Trophoblast cell (in vitro differentiated cells and primary cell): Measurements from ENCODE around the gene DCAF16.

Source experiments
- DNase-seq, 2 donors: peaks; one replicate each; pipeline ENCODE4 v3.0.0-alpha.2; 2016
- H2AFZ ChIP-seq: 2 replicates; pipeline ENCODE4 v1.6.1; 2013; ENCODE audit warnings: low read length, moderate library complexity, mild to moderate bottlenecking; ENCODE audit not compliant: insufficient read depth, poor library complexity
- H2AK5ac ChIP-seq: 2 replicates; pipeline ENCODE4 v1.6.1; 2013; ENCODE audit warnings: mild to moderate bottlenecking, low read length
- H2BK120ac ChIP-seq: 2 replicates; pipeline ENCODE4 v1.6.1; 2013; ENCODE audit warnings: low read length, mild to moderate bottlenecking, moderate library complexity; ENCODE audit not compliant: insufficient read depth, poor library complexity
- H2BK12ac ChIP-seq: 2 replicates; pipeline ENCODE4 v1.6.1; 2013; ENCODE audit warnings: mild to moderate bottlenecking, low read length, moderate library complexity
- H2BK5ac ChIP-seq: 2 replicates; pipeline ENCODE4 v1.6.1; 2013; ENCODE audit warnings: low read length, low read depth, moderate library complexity, mild to moderate bottlenecking; ENCODE audit not compliant: poor library complexity
- H3K14ac ChIP-seq: 2 replicates; pipeline ENCODE4 v1.6.1; 2013; ENCODE audit warnings: mild to moderate bottlenecking, low read length
- H3K18ac ChIP-seq: 2 replicates; pipeline ENCODE4 v1.6.1; 2013; ENCODE audit warnings: mild to moderate bottlenecking, low read length
- H3K23ac ChIP-seq: 2 replicates; pipeline ENCODE4 v1.6.1; 2013; ENCODE audit warnings: low read length
- H3K27ac ChIP-seq: 2 replicates; pipeline ENCODE4 v1.5.1; 2013; ENCODE audit warnings: low read depth, mild to moderate bottlenecking, inconsistent platforms, low read length, moderate library complexity
- H3K27me3 ChIP-seq: 2 replicates; pipeline ENCODE4 v1.6.1; 2013; ENCODE audit warnings: inconsistent platforms, mild to moderate bottlenecking, low read length, moderate library complexity; ENCODE audit not compliant: insufficient read depth
- H3K36me3 ChIP-seq, 2 experiments: 1 replicate in 1 of 2; 2 replicates in 1 of 2; pipeline ENCODE4 v1.6.1; 2013; ENCODE audit warnings: low read length in 2 of 2, mild to moderate bottlenecking in 2 of 2, moderate library complexity in 1 of 2; ENCODE audit not compliant: insufficient read depth in 2 of 2, control insufficient read depth in 1 of 2
- H3K4ac ChIP-seq: 2 replicates; pipeline ENCODE4 v1.6.1; 2013; ENCODE audit warnings: low read depth, mild to moderate bottlenecking, low read length, moderate library complexity
- H3K4me1 ChIP-seq, 2 experiments: 1 replicate in 1 of 2; 2 replicates in 1 of 2; pipeline ENCODE4 v1.6.1; 2013; ENCODE audit warnings: low read length in 2 of 2, mild to moderate bottlenecking in 2 of 2, moderate library complexity in 1 of 2; ENCODE audit not compliant: insufficient read depth in 2 of 2, control insufficient read depth in 1 of 2
- H3K4me2 ChIP-seq: 2 replicates; pipeline ENCODE4 v1.6.1; 2013; ENCODE audit warnings: inconsistent platforms, mild to moderate bottlenecking, low read length, moderate library complexity
- H3K4me3 ChIP-seq: 2 replicates; pipeline ENCODE4 v1.5.1; 2013; ENCODE audit warnings: mild to moderate bottlenecking, low read depth, low read length, inconsistent platforms
- H3K79me1 ChIP-seq: one replicate; pipeline ENCODE4 v1.6.1; 2013; ENCODE audit warnings: low read length
- H3K79me2 ChIP-seq: 2 replicates; pipeline ENCODE4 v1.6.1; 2013; ENCODE audit warnings: low read length, mild to moderate bottlenecking; ENCODE audit not compliant: control insufficient read depth, insufficient read depth, poor library complexity
- H3K9ac ChIP-seq: 2 replicates; pipeline ENCODE4 v1.6.1; 2013; ENCODE audit warnings: mild to moderate bottlenecking, low read length
- H3K9me3 ChIP-seq: 2 replicates; pipeline ENCODE4 v1.6.1; 2013; ENCODE audit warnings: low read depth, mild to moderate bottlenecking, control low read depth, inconsistent platforms, low read length; ENCODE audit not compliant: insufficient read depth
- H4K12ac ChIP-seq: 2 replicates; pipeline ENCODE4 v1.6.1; 2013; ENCODE audit warnings: low read depth, mild to moderate bottlenecking, low read length, moderate library complexity
- H4K8ac ChIP-seq: 2 replicates; pipeline ENCODE4 v1.6.1; 2013; ENCODE audit warnings: low read depth, mild to moderate bottlenecking, low read length, moderate library complexity
- H4K91ac ChIP-seq: one replicate; pipeline ENCODE4 v1.6.1; 2013; ENCODE audit warnings: low read depth, mild to moderate bottlenecking, low read length, moderate library complexity
- WGBS: extraction: QIAGEN DNeasy Blood & Tissue Kit; methylation state at CpG from one replicate; pipeline ENCODE4 v1.1.7; 2013; ENCODE audit warnings: missing lambda C conversion rate; ENCODE audit not compliant: insufficient read length, insufficient coverage; ENCODE audit errors: extremely low coverage; 5-methylcytosine and 5-hydroxymethylcytosine counted together

Gene DCAF16

GRCh38 chr4:17811078-17811603 lies 584 bp upstream of the DCAF16 start:
- H3K27ac ChIP-seq: peak overlapping the region; percentile 58
- no peak overlapping the region for H2BK120ac ChIP-seq
- H2AK5ac ChIP-seq: no peak overlapping the region
- DNase-seq: no peak
- no peak overlapping the region for H2BK12ac ChIP-seq
- H3K14ac ChIP-seq: peak overlapping the region; percentile 73
- no peak overlapping the region for H3K23ac ChIP-seq
- H3K79me2 ChIP-seq: peaks cover 12% of the 10 kb centered on the region
- no peaks in the 10 kb centered on the region for H3K27me3 ChIP-seq
- H3K4me3 ChIP-seq: peak overlapping the region; percentile 89
- H3K4ac ChIP-seq: peak overlapping the region; percentile 35
- peaks cover 5 to 7% of the 10 kb centered on the region in 2 experiments for H3K36me3 ChIP-seq
- H3K4me1 ChIP-seq: no peaks in the 10 kb centered on the region
- H4K12ac ChIP-seq: peak overlapping the region; percentile 37
- peak overlapping the region; percentile 74 for H3K18ac ChIP-seq
- no peaks in the 10 kb centered on the region for H3K9me3 ChIP-seq
- peak overlapping the region; percentile 75 for H3K9ac ChIP-seq
- peak overlapping the region; percentile 58 for H3K4me2 ChIP-seq
- peak overlapping the region; percentile 82 for H2AFZ ChIP-seq
- H3K79me1 ChIP-seq: peaks cover 8% of the 10 kb centered on the region
- H4K91ac ChIP-seq: peak overlapping the region; percentile 45
- H4K8ac ChIP-seq: peak overlapping the region; percentile 41
- WGBS: no CpG with 5 or more reads among the region's 48 CpGs
- H2BK5ac ChIP-seq: no peak overlapping the region

DNA sequence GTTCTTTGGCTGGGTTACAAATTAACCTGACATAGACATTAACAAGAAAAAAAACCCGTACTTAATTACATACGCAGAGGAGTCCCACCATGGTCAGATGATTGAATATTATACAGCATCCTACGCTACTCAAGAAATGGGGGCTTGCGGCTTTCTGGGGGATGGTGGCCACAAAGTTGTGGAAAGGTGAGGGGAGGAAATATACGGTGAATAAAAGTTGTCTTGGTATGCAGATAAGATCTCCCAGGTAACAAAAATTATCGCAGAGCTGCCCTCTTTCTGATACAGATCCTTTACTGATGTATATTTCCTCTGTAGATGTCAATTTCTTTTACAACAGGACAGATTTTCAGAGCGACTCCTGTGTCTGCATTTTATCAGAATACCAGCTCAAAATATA lies 890 bp downstream of the DCAF16 start:
- WGBS: no CpG with 5 or more reads among the region's 7 CpGs
- Histone ChIP-seq H2BK12ac (no peak overlapping the region), H4K12ac (no peak overlapping the region), H2AK5ac (no peak overlapping the region), H3K4me1 (no peaks in the 10 kb centered on the region), H3K9ac (peak overlapping the region; percentile 86), H3K4ac (peak overlapping the region; percentile 100), H2AFZ (no peak overlapping the region), H3K14ac (no peak overlapping the region), H3K27ac (no peak overlapping the region), H3K79me2 (peaks cover 12% of the 10 kb centered on the region), H2BK120ac (no peak overlapping the region), H3K4me2 (peak overlapping the region; percentile 98), H4K91ac (no peak overlapping the region), H3K9me3 (no peaks in the 10 kb centered on the region), H3K23ac (no peak overlapping the region), H3K4me3 (peak overlapping the region; percentile 66), H3K36me3 (peaks cover 2 to 3% of the 10 kb centered on the region in 2 experiments), H3K27me3 (no peaks in the 10 kb centered on the region), H3K18ac (no peak overlapping the region), H2BK5ac (no peak overlapping the region), H4K8ac (no peak overlapping the region), H3K79me1 (peaks cover 8% of the 10 kb centered on the region)
- no peak for DNase-seq

DNA sequence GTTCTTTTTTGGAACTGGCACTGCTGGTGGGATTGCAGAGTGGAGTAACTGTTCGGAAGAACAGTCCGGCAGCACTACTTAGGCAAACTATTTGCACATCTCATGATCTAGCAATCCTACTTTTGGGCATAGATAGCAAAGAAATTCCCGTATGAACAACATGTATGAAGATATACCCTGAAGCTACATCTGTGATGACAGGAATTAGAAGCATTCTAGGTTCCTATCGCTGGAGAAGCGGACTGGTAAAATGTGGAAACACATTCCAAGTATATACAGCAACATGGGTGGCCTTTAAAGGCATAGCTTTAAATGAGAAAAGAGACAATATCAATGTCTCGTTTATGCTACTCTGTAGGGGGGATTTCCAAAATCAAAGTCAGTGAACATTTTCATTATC lies 3.1 kb downstream of the DCAF16 start:
- Histone ChIP-seq H2AFZ (no peak overlapping the region), H3K79me2 (peaks cover 12% of the 10 kb centered on the region)

DNA sequence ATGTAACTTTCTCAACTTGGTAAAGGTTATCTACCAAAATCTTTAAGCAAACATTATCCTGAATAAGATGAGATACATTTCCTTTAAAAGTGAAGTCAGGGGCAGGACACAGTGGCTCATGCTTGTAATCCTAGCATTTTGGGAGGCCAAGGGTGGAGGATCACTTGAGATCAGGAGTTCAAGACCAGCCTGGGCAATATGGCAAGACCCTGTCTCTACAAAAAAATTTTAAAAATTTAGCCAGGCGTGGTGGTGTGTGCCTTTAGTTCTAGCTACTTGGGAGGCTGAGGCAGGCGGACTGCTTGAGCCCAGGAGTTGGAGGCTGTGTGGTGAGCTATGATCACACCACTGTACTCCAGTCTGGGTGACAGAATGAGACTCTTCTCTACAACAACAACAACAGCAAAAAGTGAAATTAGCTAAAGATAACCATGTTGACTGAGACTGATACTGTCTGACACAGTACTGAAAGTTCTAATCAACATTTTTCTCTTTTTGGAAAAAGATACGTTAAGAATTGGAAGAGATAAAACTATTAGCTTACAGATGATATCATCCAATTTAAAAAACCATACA lies 4.9 kb downstream of the DCAF16 start:
- no peak overlapping the region for H4K8ac ChIP-seq
- no peak overlapping the region for H2AFZ ChIP-seq
- no peak overlapping the region for H3K4me3 ChIP-seq
- H2AK5ac ChIP-seq: no peak overlapping the region
- no peak overlapping the region for H3K14ac ChIP-seq
- H3K9me3 ChIP-seq: no peaks in the 10 kb centered on the region
- H3K18ac ChIP-seq: no peak overlapping the region
- H3K4me1 ChIP-seq: no peaks in the 10 kb centered on the region
- H2BK5ac ChIP-seq: no peak overlapping the region
- H3K27ac ChIP-seq: no peak overlapping the region
- H2BK12ac ChIP-seq: no peak overlapping the region
- H4K12ac ChIP-seq: no peak overlapping the region
- H2BK120ac ChIP-seq: no peak overlapping the region
- H3K9ac ChIP-seq: no peak overlapping the region
- peaks cover 7 to 17% of the 10 kb centered on the region in 2 experiments for H3K36me3 ChIP-seq
- no peak overlapping the region for H3K23ac ChIP-seq
- DNase-seq: no peak
- no CpG with 5 or more reads among the region's 3 CpGs for WGBS
- H3K79me2 ChIP-seq: peaks cover 6% of the 10 kb centered on the region
- H3K4me2 ChIP-seq: no peak overlapping the region
- H4K91ac ChIP-seq: no peak overlapping the region
- H3K4ac ChIP-seq: peak overlapping the region; percentile 46
- H3K27me3 ChIP-seq: no peaks in the 10 kb centered on the region
- H3K79me1 ChIP-seq: peaks cover 4% of the 10 kb centered on the region

More for the DNA sequence above, 3.1 kb downstream of the DCAF16 start:
- peak overlapping the region; percentile 58 for H3K4ac ChIP-seq
- no CpG with 5 or more reads among the region's 6 CpGs for WGBS
- H2BK5ac ChIP-seq: no peak overlapping the region
- H4K91ac ChIP-seq: no peak overlapping the region
- H3K18ac ChIP-seq: no peak overlapping the region
- no peak overlapping the region for H4K8ac ChIP-seq
- H4K12ac ChIP-seq: no peak overlapping the region
- H3K27ac ChIP-seq: no peak overlapping the region
- DNase-seq: peak; percentile 66 to 94
- no peaks in the 10 kb centered on the region for H3K4me1 ChIP-seq
- no peak overlapping the region for H3K23ac ChIP-seq
- H3K4me2 ChIP-seq: no peak overlapping the region
- H3K9ac ChIP-seq: no peak overlapping the region
- H2BK12ac ChIP-seq: no peak overlapping the region
- H3K14ac ChIP-seq: no peak overlapping the region
- H3K36me3 ChIP-seq: peaks cover 6 to 17% of the 10 kb centered on the region in 2 experiments
- no peak overlapping the region for H2AK5ac ChIP-seq
- peaks cover 8% of the 10 kb centered on the region for H3K79me1 ChIP-seq
- no peaks in the 10 kb centered on the region for H3K27me3 ChIP-seq
- H3K4me3 ChIP-seq: no peak overlapping the region
- H2BK120ac ChIP-seq: no peak overlapping the region
- no peaks in the 10 kb centered on the region for H3K9me3 ChIP-seq
